NK-92 treated with Interleukin-12 subunit alpha and Interleukin-12 subunit beta, amount 100 ng/mL, for 24 hours (cell line): ENCODE measurements around the gene MINAR2.

Experiments
- DNase-seq: peaks from one replicate; lab custom pipeline; 2025; lab: John Stamatoyannopoulos, UW

The MINAR2 gene, protein sequence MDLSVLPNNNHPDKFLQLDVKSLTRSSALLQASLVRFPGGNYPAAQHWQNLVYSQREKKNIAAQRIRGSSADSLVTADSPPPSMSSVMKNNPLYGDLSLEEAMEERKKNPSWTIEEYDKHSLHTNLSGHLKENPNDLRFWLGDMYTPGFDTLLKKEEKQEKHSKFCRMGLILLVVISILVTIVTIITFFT

GRCh38 chr5:129747572-129748407, at the start of gene MINAR2:
Gene MINAR2 (plus strand): TSS chr5:129748094. CDS start chr5:129748191, 97 bp downstream.
- DNase-seq, result no peak

- DNase-seq, result no peak
Observed at GRCh38 chr5:129698661-129699060, 49.2 kb upstream of the MINAR2 start.

- no peak for DNase-seq
Observed at GRCh38 chr5:129716235-129716634, 31.7 kb upstream of the MINAR2 start.

- DNase-seq, result no peak
Observed at GRCh38 chr5:129716651-129717050, 31.2 kb upstream of the MINAR2 start.

- DNase-seq, result no peak
Observed at GRCh38 chr5:129717751-129718310, 30.1 kb upstream of the MINAR2 start.

- no peak for DNase-seq
Observed at GRCh38 chr5:129718471-129719090, 29.3 kb upstream of the MINAR2 start.

GRCh38 chr5:129724222-129724621, 23.7 kb upstream of the MINAR2 start:
- no peak for DNase-seq

- DNase-seq, result no peak
Observed at GRCh38 chr5:129724647-129725046, 23.2 kb upstream of the MINAR2 start.

DNA sequence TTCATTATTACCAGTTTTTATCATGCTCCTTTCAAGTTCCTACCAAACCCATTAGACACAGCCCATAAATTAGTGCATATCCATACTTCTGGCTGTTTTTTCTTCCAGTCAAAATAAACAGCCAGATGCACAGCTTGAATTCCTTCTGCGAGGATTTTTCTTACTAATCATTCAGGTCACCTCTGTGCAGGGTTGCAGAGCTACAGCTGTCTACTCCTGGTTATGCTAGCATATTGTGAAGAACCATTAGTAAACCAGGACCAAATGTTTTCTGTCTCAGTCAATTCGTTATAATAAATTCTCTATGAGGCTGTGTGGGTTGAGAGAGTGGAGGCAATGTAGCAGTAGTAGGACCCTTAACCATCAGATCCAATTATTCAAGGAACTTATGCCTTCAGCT, 8.1 kb upstream of the MINAR2 start:
- no peak for DNase-seq

DNA sequence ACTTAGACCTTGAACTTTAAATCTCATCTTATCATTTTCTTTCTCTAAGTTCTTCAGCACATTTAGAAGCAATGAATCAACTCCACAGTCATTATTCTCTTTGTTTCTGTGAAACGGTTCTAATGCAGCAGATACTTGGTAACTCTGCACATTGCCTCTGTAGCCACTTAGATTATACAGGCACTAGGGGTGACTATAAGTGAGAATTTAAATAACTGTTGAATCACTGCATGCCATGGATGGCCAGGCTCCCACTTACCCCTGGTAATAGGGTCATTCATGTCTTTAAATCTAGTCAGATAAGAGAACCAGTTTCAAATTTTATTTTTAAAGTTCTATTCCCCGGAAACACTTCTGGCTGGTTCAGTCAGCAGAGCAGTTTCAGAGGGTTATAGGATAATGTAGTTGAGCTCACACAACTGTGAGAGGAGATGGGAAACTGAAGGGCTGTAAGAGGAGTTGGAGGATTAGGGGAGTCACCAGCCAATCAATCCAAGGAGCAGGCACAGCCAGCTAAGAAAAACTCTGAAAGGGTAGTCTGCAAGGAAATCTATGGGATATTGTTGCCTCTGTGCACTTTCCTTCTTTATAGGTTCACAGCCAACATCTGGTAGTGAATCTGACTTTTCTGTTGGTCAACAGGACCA, 4.2 kb upstream of the MINAR2 start:
- no peak for DNase-seq

DNA sequence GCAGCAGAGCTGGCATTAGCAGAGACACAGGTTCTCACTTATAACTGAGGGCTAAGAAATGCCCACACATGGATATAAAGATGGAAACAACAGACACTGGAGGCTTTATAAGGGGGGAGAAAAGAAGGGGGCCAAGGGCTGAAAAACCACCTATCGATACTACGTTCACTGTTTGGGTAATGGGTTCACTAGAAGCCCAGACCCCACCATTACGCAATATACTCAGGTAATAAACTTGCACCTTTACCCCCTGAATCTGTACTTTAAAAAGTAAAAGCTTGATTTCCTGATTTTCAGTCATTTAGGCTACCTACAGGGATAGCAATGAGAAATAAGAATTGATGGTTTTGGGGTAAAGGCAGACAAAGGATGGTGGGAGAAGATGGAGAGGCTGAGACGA, 1.9 kb upstream of the MINAR2 start:
- no peak for DNase-seq

GRCh38 chr5:129746876-129747275, 1.0 kb upstream of the MINAR2 start:
- no peak for DNase-seq

DNA sequence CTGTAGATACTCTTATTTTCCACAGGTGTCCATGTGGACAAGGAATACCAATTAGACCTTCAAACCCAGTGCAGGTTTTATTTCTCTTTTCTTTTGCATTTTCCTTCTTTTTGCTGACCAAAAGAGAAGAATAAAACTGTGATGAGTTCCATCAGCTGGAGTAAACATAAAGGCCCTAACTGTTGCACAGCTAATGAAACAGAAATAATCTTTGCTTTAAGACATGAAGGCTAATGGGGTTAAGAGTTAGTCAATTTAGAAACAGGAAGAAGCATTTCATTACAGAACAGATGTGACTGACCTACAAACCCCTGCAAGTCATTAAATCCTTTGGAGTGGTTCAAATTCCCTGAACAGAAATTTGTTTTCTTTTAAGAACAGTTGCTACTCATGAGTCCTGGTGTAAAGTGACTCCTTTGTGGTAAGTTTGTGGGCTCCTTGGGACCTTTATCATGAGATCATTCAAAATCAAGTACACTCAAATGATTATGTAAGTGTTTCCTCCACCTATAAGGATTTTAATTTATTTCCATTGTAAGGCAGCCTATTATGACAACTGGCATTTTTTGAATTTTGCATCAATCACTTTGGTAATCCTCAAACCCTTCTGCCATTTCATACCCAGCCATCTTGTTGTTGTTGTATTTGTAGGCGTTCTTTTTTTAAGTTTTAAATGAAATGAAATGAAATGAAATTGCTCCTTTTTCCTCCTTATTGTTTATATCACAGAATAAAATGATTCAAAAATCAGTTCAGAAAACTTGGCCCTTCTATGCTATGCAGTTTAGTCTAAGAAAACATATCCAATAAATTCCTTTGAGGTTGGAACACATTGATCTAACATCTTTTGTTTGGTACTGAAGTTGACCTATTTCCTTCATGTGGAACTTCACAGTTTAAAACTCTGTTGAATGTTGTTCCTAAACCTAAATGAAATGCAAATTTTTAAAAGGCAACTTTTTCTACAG, 1.3 kb downstream of the MINAR2 start:
- DNase-seq, result no peak

- DNase-seq, result no peak
Observed at GRCh38 chr5:129760636-129761325, 12.9 kb downstream of the MINAR2 start.

GRCh38 chr5:129763651-129764050, 15.8 kb downstream of the MINAR2 start:
- no peak for DNase-seq

GRCh38 chr5:129766798-129767197, 18.9 kb downstream of the MINAR2 start:
- DNase-seq, result no peak

- peak; percentile 52 for DNase-seq
Observed at GRCh38 chr5:129767927-129768380, 20.1 kb downstream of the MINAR2 start.

DNA sequence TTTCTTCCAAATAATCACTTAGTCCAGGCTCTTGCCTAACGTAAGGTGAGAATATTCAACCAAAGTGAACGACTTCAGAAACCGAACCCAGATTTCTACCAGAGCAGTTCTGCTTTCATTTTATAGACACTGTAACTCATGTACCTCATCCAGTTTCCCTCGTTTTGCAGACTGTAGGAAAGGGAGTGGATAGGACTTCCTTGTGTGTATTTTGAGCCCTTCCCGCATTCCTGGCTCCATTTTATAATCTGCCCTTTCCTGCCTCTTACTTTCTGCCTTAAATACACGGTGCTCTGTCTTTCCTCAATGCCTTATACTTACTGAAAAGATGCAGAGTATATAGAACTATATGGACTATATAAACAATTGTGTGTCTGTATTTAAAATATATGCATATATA, 20.8 kb downstream of the MINAR2 start:
- no peak for DNase-seq

DNA sequence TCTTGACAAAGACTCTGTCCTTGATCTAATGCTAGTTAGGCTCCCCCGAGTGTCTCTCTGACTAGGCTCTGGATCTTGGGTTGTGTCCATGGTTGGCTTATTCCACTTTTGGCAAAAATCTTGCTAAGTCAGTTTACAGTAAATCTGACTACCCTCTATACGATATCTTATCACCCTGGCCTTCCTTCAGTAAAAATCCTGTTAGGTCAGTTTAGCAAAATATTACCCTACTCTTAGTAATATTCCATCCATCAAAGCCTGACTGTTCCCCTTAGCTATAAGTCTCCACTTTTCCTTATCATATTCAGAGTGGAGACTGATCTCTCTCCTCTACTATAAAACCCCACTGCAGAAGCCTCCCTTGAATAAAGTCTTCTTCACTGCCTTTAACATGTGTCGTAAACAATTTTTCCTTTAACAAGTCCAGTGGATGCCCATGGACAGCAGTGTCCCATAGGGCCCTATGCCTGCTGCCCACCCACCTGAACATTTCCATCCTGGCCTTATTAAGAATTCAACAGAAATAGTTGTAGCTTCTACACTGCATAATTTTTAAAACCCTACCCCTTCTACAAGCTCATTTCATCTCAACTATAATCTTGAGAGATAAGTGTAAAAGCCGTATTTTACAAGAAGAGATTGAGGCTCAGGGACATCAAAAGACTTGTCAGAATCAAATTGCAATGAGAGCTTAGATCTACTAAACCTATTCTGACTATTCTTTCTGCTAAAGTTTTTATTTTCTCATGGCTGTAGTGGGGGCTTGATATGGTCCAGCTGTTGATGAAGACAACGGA, 22.3 kb downstream of the MINAR2 start:
- DNase-seq, result no peak
